Kidney capillary endothelial cell (primary cell): Measurements from ENCODE around the gene CPPED1.
"Not testable (repeated sequence)": the region's sequence is repeated elsewhere in the genome, so short reads cannot be mapped to it uniquely, and the experiment has no call there.

Source experiments
- DNase-seq: peaks from one replicate; pipeline ENCODE4 v3.0.0-alpha.2; 2018; ENCODE audit warnings: low spot score

Gene CPPED1

GRCh38 chr16:12766853-12767252, 36.8 kb downstream of the CPPED1 start:
- DNase-seq = no peak

DNA sequence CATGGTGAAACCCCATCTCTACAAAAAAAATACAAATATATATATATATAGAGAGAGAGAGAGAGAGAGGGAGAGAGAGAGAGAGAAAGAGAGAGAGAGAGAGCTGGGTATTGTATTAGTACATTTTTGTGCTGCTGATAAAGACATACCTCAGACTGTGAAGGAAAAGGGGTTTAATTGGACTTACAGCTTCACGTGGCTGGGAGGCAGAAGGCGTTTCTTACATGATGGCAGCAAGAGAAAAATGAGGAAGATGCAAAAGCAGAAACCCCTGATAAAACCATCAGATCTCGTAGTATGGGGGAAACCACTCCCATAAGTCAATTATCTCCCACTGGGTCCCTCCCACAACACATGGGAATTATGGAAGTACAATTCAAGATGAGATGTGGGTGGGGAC, 37.5 kb downstream of the CPPED1 start:
- not testable (repeated sequence) for DNase-seq

DNA sequence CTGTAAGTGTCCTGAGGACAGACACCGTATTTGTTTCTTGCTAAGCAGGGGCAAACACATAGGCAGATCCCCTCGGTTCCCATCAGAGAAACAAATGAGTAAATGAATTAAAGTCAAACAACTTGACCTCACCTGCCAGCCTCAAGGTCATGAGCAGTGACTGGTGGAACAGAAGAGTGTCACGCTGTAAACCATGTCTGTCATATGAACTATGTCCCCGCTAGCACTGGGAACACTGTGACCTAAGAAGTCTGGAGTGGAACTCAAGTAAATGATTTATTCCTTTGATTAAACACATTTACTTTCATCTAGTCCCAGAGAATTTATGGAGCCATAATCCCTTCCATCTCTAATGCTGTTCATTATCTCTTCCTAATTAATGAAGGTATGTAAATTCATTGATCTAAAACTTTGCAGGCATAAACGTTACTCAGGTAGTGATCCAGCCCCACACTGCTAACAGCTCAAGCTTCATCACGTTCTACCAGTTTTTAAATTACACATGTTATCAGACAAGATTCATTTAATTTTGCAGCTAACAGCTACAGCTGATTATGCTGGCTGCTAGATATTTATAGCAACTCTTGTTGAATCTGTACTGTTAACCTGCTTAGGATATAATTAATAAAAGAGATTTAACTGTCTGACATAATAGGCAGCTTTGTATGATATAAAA, 38.7 kb downstream of the CPPED1 start:
- no peak for DNase-seq

DNA sequence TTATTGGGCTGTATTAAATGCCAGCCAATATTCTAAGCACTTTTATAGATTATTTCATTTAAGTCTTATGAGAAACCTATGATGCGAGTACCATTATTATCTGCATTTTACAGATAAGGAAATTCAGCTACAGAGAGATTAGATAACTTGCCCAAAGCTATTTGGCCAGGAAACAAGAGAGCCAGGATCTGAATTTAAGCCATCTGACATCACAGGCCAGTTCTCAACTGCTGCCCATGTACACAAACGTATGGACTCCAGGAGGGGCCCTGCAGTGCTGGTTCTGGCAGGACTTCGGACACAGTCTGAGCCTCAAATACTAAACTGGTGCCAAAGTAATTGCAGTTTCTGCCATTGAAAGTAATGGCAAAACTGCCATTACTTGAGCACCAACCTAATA, 40.2 kb downstream of the CPPED1 start:
- no peak for DNase-seq

DNA sequence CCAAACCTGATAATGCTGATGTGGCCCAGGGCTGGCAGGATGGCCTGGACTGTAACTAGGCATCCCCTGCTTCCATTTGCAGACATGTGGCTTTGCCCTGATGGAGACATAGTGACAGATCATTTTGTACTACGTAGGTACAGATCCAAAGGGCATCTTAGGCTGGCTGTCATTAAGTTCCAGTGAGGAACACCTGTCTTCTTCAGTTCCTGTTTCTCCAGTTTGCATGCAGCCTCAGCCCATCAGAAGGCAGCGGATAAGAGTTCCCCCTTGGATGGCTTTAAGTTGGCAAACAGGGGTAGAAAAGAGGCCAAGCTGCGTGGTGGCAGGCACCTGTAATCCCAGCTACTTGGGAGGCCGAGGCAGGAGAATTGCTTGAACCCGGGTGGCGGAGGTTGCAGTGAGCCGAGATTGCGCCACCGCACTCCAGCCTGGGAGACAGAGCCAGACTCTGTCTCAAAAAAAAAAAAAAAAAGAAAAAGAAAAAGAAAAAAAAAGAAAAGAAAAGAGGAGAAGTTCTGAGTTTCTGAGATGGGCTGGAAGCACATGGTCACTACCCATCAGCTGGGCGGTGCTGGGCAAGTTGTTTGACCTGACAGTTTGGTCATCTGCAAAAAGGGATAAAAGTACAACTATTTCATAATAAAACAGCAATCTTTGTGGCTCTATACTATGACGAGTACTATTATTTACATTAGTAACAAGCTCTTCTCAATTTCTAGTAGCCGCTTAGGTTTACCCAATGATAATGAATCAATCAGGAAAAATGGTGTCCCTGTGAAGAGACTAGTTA, 42.7 kb downstream of the CPPED1 start:
- DNase-seq = no peak

DNA sequence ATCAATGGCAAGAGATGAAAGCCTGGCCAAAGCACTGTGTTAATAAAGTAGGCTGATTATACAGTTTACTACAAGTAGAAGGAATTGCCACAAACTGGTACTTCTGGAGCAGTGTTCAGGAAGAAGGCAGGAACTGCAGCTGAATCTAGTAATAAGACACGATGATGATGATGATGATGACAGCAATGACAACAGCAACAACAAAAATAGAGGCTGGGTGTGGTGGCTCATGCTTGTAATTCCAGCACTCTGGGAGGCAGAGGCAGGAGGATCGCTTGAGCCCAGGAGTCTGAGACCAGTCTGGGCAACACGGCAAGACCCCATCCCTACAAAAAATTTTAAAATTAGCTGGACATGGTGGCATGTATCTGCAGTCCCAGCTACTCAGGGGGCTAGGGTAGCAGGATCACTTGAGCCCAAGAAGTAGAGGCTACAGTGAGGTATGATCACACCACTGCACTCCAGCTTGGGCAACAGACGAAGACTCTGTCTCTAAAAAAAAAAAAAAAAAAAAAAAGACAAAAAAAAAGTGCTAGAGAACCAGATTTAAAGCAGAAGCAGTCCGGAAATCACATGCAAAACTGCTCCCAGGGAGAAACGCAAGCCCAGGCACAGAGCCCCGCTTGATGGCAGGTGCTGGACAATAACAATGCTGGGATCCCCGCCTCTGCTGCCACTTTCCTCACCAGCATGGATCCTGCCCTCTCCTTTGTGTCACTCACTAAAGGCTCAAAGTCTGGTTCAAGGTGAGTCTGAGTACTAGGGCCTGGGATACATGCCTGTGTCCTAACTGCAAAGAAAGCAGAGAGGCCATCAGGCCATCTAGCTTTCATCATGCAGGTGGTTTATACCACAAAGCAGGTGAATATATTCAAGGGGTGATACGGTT, 44.8 kb downstream of the CPPED1 start:
- DNase-seq = peak; percentile 3

- peak; percentile 41 for DNase-seq
Measured at GRCh38 chr16:12758031-12758669, 45.5 kb downstream of the CPPED1 start.

GRCh38 chr16:12757546-12757945, 46.1 kb downstream of the CPPED1 start:
- DNase-seq = no peak

DNA sequence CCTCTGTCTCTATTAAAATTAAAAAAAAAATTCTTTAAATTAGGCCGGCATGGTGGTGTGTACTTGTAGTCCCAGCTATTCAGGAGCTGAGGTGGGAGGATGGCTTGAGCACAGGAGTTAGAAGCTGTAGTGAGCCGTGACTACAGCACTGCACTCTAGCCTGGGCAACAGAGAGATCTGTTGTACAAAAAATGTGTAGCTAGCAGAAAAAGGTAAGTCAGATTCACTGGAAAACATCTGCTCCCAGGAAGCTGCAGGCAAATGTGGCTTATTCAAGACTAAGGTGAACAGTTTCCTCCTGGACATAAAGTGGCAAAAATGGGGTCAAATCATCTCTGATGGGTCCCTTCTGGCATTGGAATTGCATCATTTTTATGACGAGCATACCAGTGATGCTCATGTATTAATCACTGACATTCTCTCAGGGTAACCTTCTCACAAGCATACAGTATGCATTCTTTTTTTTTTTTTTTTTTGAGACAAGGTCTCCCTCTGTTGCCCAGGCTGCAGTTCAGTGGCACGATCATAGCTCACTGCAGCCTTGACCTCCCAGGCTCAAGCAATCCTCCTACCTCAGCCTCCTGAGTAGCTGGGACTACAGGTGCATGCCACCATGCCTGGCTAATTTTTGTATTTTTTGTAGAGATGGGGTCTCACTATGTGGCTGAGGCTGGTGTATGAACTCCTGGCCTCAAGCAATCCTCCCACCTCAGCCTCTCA, 48.7 kb downstream of the CPPED1 start:
- DNase-seq = no peak

DNA sequence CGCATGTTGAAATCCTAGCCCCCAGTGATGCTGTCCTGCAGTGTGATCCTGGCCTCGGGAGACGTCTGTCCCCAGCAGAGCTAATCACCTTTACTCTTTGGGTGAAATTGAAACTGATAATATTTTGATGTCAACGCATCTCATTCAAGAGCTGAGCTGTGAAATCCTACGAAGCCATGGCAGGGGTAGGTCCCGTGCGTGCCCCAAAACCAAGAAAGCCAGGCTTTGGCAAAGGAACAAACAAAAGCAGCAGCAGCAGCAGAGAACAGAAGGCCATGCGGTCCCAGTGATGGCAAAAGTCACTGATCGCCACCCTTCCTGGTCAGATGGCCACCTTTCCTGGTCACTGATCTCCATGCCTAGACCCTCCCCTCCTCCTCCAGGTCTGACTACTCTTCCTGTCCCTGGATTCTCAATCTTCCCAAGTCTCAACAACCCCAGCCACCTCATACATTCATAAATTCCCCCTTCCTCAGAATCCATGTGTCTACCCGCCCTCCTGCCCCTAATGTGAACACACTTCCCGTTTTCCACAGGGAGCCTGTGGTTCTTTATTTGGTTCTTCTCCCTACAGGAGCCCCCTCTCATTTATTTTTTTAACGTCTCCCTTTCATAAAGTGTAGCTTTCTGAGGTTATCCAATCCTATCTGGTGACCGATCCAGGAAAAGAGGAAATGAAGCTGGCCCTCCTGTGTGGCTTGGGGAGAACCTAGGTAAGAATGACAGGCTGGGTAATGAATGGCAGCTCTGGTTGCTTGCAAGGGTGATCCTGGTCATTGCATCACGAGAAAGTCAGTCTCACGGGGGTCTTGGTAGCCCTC, 50.3 kb downstream of the CPPED1 start:
- no peak for DNase-seq

DNA sequence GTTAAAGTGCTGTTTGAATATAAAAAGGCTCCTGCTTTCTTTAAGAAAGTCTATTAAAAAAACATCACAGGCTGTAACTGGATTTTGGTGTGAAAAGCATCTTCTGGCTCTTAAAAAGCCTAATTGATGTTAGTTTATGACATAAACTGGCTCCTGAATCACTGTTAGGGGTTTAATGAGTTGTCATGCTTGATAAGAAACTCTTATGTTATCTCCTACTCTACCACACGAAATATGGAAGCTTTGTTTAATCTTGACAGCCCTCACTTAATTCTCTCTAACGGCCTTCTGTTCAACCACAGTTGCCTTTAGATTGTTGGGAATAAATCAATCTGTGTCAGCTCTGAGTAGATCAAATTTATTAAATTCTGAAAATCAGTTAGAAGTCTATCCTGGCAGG, 51.5 kb downstream of the CPPED1 start:
- DNase-seq = no peak

DNA sequence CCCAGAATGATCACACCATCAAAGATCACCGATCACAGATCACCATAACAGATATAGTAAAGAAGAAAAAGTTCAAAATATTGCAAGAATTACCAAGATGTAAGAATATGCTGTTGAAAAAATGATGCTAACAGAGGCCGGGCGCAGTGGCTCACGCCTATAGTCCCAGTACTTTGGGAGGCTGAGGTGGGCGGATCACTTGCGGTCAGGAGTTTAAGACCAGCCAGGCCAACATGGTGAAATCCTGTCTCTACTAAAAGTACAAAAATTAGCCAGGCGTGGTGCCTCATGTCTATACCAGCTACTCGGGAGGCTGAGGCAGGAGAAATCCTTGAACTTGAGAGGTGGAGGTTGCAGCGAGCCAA, 53.2 kb downstream of the CPPED1 start:
- DNase-seq = no peak

GRCh38 chr16:12749076-12749475, 54.6 kb downstream of the CPPED1 start:
- DNase-seq = no peak

DNA sequence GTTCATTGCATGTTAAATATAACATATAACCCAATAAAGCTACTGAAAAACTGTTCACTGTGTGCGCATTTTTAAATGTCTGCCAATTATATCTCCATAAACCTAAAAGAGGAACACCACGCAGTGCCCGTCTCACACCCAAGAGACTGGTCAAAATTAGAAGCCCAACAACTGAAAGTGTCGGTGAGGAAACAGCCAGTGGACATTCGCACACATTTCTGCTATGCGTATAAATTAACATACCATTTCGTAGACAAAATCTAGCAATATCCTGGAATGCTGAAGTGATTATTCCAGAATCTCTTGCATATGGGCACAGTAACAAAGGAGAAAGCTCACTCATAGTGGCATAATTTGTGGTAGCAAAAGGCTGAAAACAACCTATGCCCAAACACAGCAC, 55.9 kb downstream of the CPPED1 start:
- no peak for DNase-seq

DNA sequence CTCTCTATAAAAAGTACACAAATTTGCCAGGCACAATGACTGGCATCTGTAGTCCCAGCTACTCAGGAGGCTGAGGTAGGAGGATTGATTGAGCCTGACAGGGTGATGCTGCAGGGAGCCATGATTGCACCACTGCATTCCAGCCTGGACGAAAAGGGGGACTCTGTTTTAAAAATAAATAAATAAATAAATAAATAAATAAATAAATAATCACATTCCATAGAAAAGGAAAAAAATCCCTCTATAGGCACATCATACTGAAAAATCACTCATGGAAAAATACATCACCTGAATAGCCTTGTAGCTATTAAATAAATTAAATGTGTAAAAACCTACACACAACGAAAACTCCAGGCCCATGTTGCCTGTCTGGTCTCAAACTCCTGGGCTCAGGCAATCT, 56.4 kb downstream of the CPPED1 start:
- no peak for DNase-seq

DNA sequence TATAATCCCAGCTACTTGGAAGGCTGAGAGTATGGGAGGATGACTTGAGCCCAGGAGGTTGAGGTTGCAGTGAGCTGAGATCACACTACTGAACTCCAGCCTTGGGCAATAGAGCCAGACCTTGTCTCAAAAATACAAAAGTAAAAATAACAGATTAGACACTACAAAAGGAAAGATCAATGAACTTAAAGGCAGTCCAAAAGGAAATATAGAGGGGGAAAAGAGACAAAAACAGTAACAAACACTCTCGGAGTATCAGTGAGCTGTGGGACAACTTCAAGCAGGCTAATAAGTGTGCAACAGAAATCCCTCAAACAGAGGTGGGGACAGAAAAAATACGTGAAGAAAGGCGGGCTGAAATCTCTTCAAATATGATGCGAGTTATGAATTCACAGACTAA, 58.8 kb downstream of the CPPED1 start:
- no peak for DNase-seq

- no peak for DNase-seq
Measured at GRCh38 chr16:12742741-12743140, 60.9 kb downstream of the CPPED1 start.

DNA sequence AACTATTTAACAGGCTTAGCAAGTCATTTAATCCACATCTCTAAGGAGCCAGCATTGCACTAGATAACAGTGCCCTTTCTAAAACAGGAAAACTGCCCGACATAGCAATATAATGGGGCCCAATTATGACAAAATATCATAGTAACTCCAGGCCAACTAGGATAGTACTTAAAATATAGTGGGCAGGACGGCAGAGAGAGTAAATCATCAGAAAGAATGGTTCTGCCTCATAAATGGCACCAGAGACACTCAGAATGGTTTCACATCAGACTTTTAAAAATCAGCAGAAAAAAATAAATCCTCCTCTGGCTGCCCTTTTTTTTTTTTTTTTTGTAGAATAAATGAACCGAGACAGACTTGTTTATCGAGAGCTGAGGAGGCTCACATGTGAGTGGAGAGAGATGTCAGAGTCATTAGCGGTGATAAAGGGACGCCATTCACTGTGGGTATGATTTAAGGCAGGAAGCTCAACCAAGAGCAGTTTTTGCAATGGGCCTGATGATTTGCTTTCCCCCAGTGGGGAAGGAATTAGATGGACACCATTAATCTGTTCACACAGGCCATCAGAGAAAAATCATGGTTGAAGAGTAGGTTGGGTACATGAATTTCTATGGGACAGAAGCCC, 62.6 kb downstream of the CPPED1 start:
- DNase-seq = no peak

DNA sequence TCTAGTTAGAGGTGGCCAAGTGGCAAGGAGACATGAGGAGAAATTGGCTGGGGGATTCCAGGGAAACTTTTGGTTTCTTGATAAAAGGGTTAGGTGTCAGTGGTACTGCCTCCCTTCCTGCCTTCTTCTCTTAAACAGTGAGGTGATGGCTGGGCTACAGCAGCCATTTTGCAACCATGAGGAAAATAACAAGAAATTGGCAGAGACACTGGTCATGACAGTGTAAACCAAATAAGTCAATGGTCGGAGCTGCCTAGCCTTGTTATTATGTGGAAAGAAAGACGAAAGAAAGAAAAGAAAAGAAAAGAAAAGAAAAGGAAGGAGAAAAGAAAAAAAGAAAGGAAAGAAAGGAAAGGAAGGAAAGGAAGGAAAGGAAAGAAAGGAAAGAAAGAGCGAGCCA, 63.9 kb downstream of the CPPED1 start:
- no peak for DNase-seq

DNA sequence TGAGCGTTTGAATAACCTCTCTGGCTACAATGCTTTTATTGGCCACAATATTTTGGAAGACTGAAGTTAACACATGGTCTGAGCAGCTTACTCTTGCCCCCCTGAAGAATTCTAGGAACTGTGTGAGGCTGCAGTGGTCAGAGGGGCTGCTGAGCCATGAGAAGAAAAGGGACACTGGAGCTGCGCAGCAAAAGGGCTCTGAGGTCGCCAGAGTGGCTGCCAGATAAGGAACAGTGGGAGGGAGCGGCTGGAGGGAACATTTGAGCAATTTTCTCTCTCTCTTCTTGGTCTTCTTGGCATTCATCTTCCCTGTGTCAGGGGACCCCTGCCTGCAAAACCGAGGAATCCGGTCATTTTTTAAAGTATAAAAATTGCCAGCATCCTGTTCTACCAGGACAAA, 66.1 kb downstream of the CPPED1 start:
- no peak for DNase-seq
